Caco-2 (cell line): ENCODE results near the gene NAA38. TPM values are rescaled to one million over a fixed set of nuclear protein-coding genes. Genes with fewer than 3 reads are reported as not detected.

Experiments
- BruUV-seq: library from RNA; stranded (reverse); fragments of 400-500 nt; replicated peaks from 2 replicates; lab custom pipeline; 2021; lab: Mats Ljungman, UMichigan
- CTCF ChIA-PET: fragments of 300-600 bp; sonication (Branson Sonifier 250); formaldehyde crosslinking; loops from one replicate; lab custom pipeline; 2022; ENCODE audit warnings: antibody characterized with exemption; lab: Charles Lee
- POLR2A ChIA-PET: fragments of 300-600 bp; sonication (Branson Sonifier 250); formaldehyde crosslinking; loops from one replicate; lab custom pipeline; 2022; ENCODE audit warnings: antibody characterized with exemption; lab: Charles Lee
- DNase-seq, 2 experiments: peaks; one replicate each; pipeline versions ENCODE4 v3.0.0 to v3.0.0-alpha.2; 2020 to 2022
- H3K27me3 ChIP-seq: replicated peaks from 2 replicates; pipeline ENCODE4 v1.6.0; 2011; ENCODE audit warnings: low read length; ENCODE audit not compliant: control insufficient read depth, insufficient read depth
- H3K36me3 ChIP-seq: 2 replicates; pipeline ENCODE4 v1.5.1; 2011; ENCODE audit warnings: low read length; ENCODE audit not compliant: control insufficient read depth, insufficient read depth
- H3K4me1 ChIP-seq: fragments of 250-450 bp; sonication (Bioruptor Pico); 2 replicates; pipeline ENCODE4 v1.5.1; 2020; ENCODE audit warnings: mild to moderate bottlenecking
- H3K4me3 ChIP-seq: 2 replicates; pipeline ENCODE4 v1.5.1; 2011; ENCODE audit warnings: low read depth, mild to moderate bottlenecking, control low read depth, low read length
- H3K9me3 ChIP-seq: fragments of 250-450 bp; sonication (Bioruptor Pico); 2 replicates; pipeline ENCODE4 v1.5.1; 2020; ENCODE audit warnings: mild to moderate bottlenecking, moderate library complexity
- H3K27ac Mint-ChIP-seq: one replicate; pipeline ENCODE4 v1.8.0; 2022; ENCODE audit warnings: mixed read lengths; ENCODE audit not compliant: unreplicated experiment
- H3K27me3 Mint-ChIP-seq: one replicate; pipeline ENCODE4 v1.8.0; 2022; ENCODE audit warnings: mixed read lengths; ENCODE audit not compliant: insufficient read depth, unreplicated experiment
- H3K36me3 Mint-ChIP-seq: one replicate; pipeline ENCODE4 v1.8.0; 2022; ENCODE audit warnings: mild to moderate bottlenecking, mixed read lengths; ENCODE audit not compliant: insufficient read depth, unreplicated experiment
- H3K4me1 Mint-ChIP-seq: one replicate; pipeline ENCODE4 v1.8.0; 2022; ENCODE audit warnings: low read depth, mixed read lengths; ENCODE audit not compliant: unreplicated experiment
- H3K4me3 Mint-ChIP-seq: one replicate; pipeline ENCODE4 v1.8.0; 2022; ENCODE audit warnings: mild to moderate bottlenecking, moderate library complexity, mixed read lengths; ENCODE audit not compliant: unreplicated experiment
- H3K9me3 Mint-ChIP-seq: one replicate; pipeline ENCODE4 v1.8.0; 2022; ENCODE audit warnings: mixed read lengths; ENCODE audit not compliant: unreplicated experiment
- intact Hi-C: fragments of 100-400 bp; cut with micrococcal nuclease; formaldehyde crosslinking; loops from one replicate; pipeline ENCODE4 v1.10.0; 2022; ENCODE audit not compliant: unreplicated experiment
- total RNA-seq: library from RNA; stranded (reverse); gene quantifications from 2 replicates; pipeline ENCODE4 v1.2.3, GENCODE V29; 2022
- TF ChIP-seq, protein P1 (sequence below), 2 experiments: fragments of 200-600 bp in 1 of 2; IDR thresholded peaks; 1 replicate in 1 of 2; 2 replicates in 1 of 2; pipeline versions ENCODE4 v1.5.1 to v1.8.0; 2011 to 2022; ENCODE audit warnings: antibody characterized with exemption in 1 of 2, control low read depth in 1 of 2, inconsistent platforms in 1 of 2, low read depth in 1 of 2, low read length in 1 of 2, mild to moderate bottlenecking in 1 of 2, moderate library complexity in 1 of 2; ENCODE audit not compliant: insufficient read depth in 1 of 2, severe bottlenecking in 1 of 2, unreplicated experiment in 1 of 2

Gene NAA38
- total RNA-seq, 1 experiment from 2014 or later, result 27.4 TPM

DNA sequence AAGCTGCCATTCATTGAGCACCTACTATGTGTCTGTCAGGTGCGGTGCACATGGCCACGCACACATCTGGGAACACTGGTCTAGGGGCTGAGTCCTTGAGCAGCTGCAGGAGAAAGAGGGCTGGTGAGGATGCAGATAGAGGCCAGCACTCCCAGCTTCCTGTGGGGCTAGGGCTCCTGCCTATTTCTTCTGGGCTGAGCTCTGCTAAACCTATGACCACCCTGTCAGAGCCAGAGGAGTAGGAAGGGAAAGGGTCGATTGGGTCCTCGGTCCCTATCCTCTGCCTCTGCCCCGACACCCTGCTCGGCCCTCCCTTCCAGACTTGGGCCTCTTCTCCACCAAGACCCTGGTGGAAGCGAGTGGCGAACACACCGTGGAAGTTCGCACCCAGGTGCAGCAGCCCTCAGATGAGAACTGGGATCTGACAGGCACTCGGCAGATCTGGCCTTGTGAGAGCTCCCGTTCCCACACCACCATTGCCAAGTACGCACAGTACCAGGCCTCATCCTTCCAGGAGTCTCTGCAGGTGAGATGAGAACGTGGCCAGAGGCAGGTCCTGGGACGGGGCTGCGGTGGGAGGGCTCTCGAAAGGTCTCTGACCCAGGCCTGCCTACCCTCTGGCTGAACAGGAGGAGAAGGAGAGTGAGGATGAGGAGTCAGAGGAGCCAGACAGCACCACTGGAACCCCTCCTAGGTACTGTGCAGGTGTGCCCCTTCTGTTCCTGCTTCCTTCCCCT lies 6.5 kb downstream of the NAA38 start:
- no TSS peak for BruUV-seq
- Histone ChIP-seq H3K4me1 (no peaks in the 10 kb centered on the region), H3K4me3 (no peak overlapping the region), H3K9me3 (no peaks in the 10 kb centered on the region), H3K36me3 (no peaks in the 10 kb centered on the region; the same call in none of the 2 replicates), H3K27me3 (no peaks in the 10 kb centered on the region)
- peaks cover 64% of the 10 kb centered on the region for H3K36me3 Mint-ChIP-seq
- TF ChIP-seq, protein P1, sequence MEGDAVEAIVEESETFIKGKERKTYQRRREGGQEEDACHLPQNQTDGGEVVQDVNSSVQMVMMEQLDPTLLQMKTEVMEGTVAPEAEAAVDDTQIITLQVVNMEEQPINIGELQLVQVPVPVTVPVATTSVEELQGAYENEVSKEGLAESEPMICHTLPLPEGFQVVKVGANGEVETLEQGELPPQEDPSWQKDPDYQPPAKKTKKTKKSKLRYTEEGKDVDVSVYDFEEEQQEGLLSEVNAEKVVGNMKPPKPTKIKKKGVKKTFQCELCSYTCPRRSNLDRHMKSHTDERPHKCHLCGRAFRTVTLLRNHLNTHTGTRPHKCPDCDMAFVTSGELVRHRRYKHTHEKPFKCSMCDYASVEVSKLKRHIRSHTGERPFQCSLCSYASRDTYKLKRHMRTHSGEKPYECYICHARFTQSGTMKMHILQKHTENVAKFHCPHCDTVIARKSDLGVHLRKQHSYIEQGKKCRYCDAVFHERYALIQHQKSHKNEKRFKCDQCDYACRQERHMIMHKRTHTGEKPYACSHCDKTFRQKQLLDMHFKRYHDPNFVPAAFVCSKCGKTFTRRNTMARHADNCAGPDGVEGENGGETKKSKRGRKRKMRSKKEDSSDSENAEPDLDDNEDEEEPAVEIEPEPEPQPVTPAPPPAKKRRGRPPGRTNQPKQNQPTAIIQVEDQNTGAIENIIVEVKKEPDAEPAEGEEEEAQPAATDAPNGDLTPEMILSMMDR (IDR thresholded peaks at IDR 0.05; ENCODE audit: insufficient read depth in 1 of 2, low read depth in 1 of 2, low read length in 1 of 2, severe bottlenecking in 1 of 2, unreplicated experiment in 1 of 2), result no peak
- H3K9me3 Mint-ChIP-seq, result no peaks in the 10 kb centered on the region
- H3K4me1 Mint-ChIP-seq, result peaks cover 3% of the 10 kb centered on the region
- H3K27ac Mint-ChIP-seq, result no peak overlapping the region
- ChIA-PET POLR2A (no interaction called here), CTCF (no interaction called here)
- DNase-seq, result no peak
- no peaks in the 10 kb centered on the region for H3K27me3 Mint-ChIP-seq
- H3K4me3 Mint-ChIP-seq, result no peak overlapping the region
- intact Hi-C loops, result no loop called here

DNA sequence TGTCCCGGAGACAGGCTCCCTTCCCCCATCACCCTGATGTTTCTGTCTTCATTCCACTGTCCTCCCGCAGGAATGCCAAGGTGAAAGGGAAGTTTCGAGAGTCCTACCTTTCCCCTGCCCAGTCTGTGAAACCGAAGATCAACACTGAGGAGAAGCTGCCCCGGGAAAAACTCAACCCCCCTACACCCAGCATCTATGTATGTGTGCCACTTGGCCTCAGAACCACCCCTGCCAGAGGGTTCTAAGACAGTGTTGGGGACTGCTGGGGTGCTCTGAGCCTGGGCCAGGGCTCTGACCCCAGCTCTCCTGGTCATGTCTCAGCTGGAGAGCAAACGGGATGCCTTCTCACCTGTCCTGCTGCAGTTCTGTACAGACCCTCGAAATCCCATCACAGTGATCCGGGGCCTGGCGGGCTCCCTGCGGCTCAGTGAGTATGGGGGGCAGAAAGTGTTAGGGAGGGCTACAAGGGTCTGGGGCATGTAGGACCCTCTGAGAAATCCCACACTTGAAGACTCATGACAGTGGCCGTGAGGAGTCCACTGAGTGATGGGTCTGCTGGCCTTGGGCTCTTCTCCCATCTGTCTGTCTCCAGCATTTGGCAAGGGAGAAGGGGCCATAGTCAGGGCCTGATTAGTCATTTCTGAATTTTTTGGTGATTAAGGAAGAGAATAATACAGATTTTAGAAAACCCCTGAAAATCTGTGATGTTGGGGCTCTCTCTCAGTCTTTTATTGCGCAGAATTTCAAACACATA lies 7.4 kb downstream of the NAA38 start:
- intact Hi-C loops, result no loop called here
- no peaks in the 10 kb centered on the region; the same call in 1 of the 2 replicates for H3K4me1 ChIP-seq
- H3K9me3 ChIP-seq, result no peaks in the 10 kb centered on the region
- TF ChIP-seq, protein P1 (IDR thresholded peaks at IDR 0.05; ENCODE audit: insufficient read depth in 1 of 2, low read depth in 1 of 2, low read length in 1 of 2, severe bottlenecking in 1 of 2, unreplicated experiment in 1 of 2), result no peak
- DNase-seq, result no peak
- H3K27me3 ChIP-seq, result no peaks in the 10 kb centered on the region
- Mint-ChIP-seq H3K4me1 (no peaks in the 10 kb centered on the region), H3K27ac (no peak overlapping the region), H3K9me3 (no peaks in the 10 kb centered on the region), H3K27me3 (no peaks in the 10 kb centered on the region), H3K4me3 (no peak overlapping the region), H3K36me3 (peaks cover 65% of the 10 kb centered on the region)
- H3K36me3 ChIP-seq, result no peaks in the 10 kb centered on the region; the same call in none of the 2 replicates
- POLR2A ChIA-PET, result no interaction called here
- BruUV-seq, result no TSS peak
- CTCF ChIA-PET, result no interaction called here
- H3K4me3 ChIP-seq, result no peak overlapping the region

DNA sequence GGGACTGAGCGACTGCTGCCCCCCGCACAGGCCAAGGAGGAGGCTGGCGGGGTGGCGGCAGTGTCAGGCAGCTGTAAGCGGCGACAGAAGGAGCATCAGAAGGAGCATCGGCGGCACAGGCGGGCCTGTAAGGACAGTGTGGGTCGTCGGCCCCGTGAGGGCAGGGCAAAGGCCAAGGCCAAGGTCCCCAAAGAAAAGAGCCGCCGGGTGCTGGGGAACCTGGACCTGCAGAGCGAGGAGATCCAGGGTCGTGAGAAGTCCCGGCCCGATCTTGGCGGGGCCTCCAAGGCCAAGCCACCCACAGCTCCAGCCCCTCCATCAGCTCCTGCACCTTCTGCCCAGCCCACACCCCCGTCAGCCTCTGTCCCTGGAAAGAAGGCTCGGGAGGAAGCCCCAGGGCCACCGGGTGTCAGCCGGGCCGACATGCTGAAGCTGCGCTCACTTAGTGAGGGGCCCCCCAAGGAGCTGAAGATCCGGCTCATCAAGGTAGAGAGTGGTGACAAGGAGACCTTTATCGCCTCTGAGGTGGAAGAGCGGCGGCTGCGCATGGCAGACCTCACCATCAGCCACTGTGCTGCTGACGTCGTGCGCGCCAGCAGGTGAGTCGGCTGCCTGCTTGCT lies 8.1 kb downstream of the NAA38 start:
- Histone ChIP-seq H3K36me3 (no peaks in the 10 kb centered on the region; the same call in none of the 2 replicates), H3K4me3 (no peak overlapping the region), H3K4me1 (no peaks in the 10 kb centered on the region; the same call in 1 of the 2 replicates), H3K27me3 (no peaks in the 10 kb centered on the region), H3K9me3 (no peaks in the 10 kb centered on the region)
- ChIA-PET POLR2A (no interaction called here), CTCF (no interaction called here)
- TF ChIP-seq, protein P1 (IDR thresholded peaks at IDR 0.05; ENCODE audit: insufficient read depth in 1 of 2, low read depth in 1 of 2, low read length in 1 of 2, severe bottlenecking in 1 of 2, unreplicated experiment in 1 of 2), result no peak
- no peak for DNase-seq
- H3K27me3 Mint-ChIP-seq, result no peaks in the 10 kb centered on the region
- no peaks in the 10 kb centered on the region for H3K9me3 Mint-ChIP-seq
- intact Hi-C loops, result no loop called here
- H3K27ac Mint-ChIP-seq, result no peak overlapping the region
- H3K36me3 Mint-ChIP-seq, result peaks cover 72% of the 10 kb centered on the region
- no peaks in the 10 kb centered on the region for H3K4me1 Mint-ChIP-seq
- BruUV-seq, result no TSS peak
- H3K4me3 Mint-ChIP-seq, result no peak overlapping the region
